HCT116 (cell line): Measurements from ENCODE around the gene RASGRP2. TPM values are rescaled to one million over a fixed set of nuclear protein-coding genes. Genes with fewer than 3 reads are reported as not detected.
A peak's percentile ranks its signal among the peaks of the same experiment; 100 is the strongest.

Source experiments
- ATAC-seq: fragments of 200-7000 bp; cut with Tn5 transposase; 2 replicates; pipeline ENCODE4 v1.9.1; 2020; ENCODE audit warnings: mild to moderate bottlenecking, moderate library complexity
- BruUV-seq: library from RNA; stranded (reverse); fragments of 400-500 nt; replicated peaks from 2 replicates; lab custom pipeline; 2021; lab: Mats Ljungman, UMichigan
- CTCF ChIA-PET: fragments of 300-600 bp; sonication (Branson Sonifier 250); formaldehyde crosslinking; loops from one replicate; lab custom pipeline; 2021; ENCODE audit warnings: antibody characterized with exemption; lab: Charles Lee
- POLR2A ChIA-PET: fragments of 300-600, 350-600 bp; sonication (Branson Sonifier 250); formaldehyde crosslinking; loops from one replicate; lab custom pipeline; 2021; ENCODE audit warnings: antibody characterized with exemption; lab: Charles Lee
- RAD21 ChIA-PET, 2 experiments: fragments of 300-600 bp; sonication (Branson Sonifier 250); formaldehyde crosslinking; loops; one replicate each; lab custom pipeline; 2023; ENCODE audit warnings: low total read pairs in 2 of 2; ENCODE audit not compliant: uncharacterized antibody in 2 of 2, unreplicated experiment in 2 of 2, low non-redundant PET in 1 of 2; lab: Charles Lee
- DNase-seq: peaks from one replicate; pipeline ENCODE4 v3.0.0-alpha.2; 2010; ENCODE audit warnings: low read depth, low spot score
- H2AFZ ChIP-seq: fragments of 200-600 bp; shearing (Covaris generic), sonication (generic); 2 replicates; pipeline ENCODE4 v1.6.1; 2017; ENCODE audit warnings: low read depth, mixed run types, mixed read lengths, antibody characterized with exemption, low read length; ENCODE audit not compliant: poor library complexity, severe bottlenecking
- H3K27ac ChIP-seq: 2 replicates; pipeline ENCODE4 v1.5.1; 2012; ENCODE audit warnings: low read depth, low read length
- H3K27me3 ChIP-seq: fragments of 200-600 bp; sonication (generic); 2 replicates; pipeline ENCODE4 v1.6.1; 2016; ENCODE audit warnings: mixed run types, low read length, mixed read lengths; ENCODE audit not compliant: insufficient read depth
- H3K36me3 ChIP-seq, 2 experiments: fragments of 200-500 bp in 1 of 2; fragments of 200-600 bp in 1 of 2; sonication (Bioruptor generic) in 1 of 2; sonication (generic) in 1 of 2; 2 replicates each; pipeline versions ENCODE4 v1.5.1 to v1.6.1; 2014 to 2016; ENCODE audit warnings: low read length in 2 of 2, inconsistent platforms in 1 of 2, mixed read lengths in 1 of 2, mixed run types in 1 of 2; ENCODE audit not compliant: insufficient read depth in 2 of 2, control insufficient read depth in 1 of 2
- H3K4me1 ChIP-seq, 2 experiments: fragments of 200-600 bp in 1 of 2; sonication (generic) in 1 of 2; 2 replicates each; pipeline versions ENCODE4 v1.5.1 to v1.6.1; 2012 to 2017; ENCODE audit warnings: low read length in 2 of 2, inconsistent platforms in 1 of 2, mild to moderate bottlenecking in 1 of 2, mixed read lengths in 1 of 2, mixed run types in 1 of 2, moderate library complexity in 1 of 2; ENCODE audit not compliant: insufficient read depth in 2 of 2, control insufficient read depth in 1 of 2
- H3K4me2 ChIP-seq: fragments of 200-600 bp; sonication (generic); 2 replicates; pipeline ENCODE4 v1.6.1; 2017; ENCODE audit warnings: mixed run types, low read length, mixed read lengths
- H3K4me3 ChIP-seq, 2 experiments: fragments of 200-600 bp in 1 of 2; sonication (generic) in 1 of 2; replicated peaks in 1 of 2; 2 replicates each; pipeline ENCODE4 v1.5.1; 2011 to 2016; ENCODE audit warnings: low read length in 2 of 2, control low read depth in 1 of 2, low read depth in 1 of 2, mild to moderate bottlenecking in 1 of 2, mixed read lengths in 1 of 2, mixed run types in 1 of 2
- H3K79me2 ChIP-seq: fragments of 200-600 bp; sonication (generic); 2 replicates; pipeline ENCODE4 v1.6.1; 2017; ENCODE audit warnings: mild to moderate bottlenecking, mixed run types, low read length, moderate library complexity, mixed read lengths; ENCODE audit not compliant: insufficient read depth
- H3K9ac ChIP-seq: fragments of 200-600 bp; sonication (generic); 2 replicates; pipeline ENCODE4 v1.6.1; 2016; ENCODE audit warnings: low read length, mixed read lengths
- H3K9me2 ChIP-seq: fragments of 200-600 bp; sonication (generic), shearing (Covaris generic); 2 replicates; pipeline ENCODE4 v1.6.1; 2017; ENCODE audit warnings: mixed run types, mild to moderate bottlenecking, moderate library complexity; ENCODE audit not compliant: insufficient read depth
- H3K9me3 ChIP-seq, 2 experiments: fragments of 200-500 bp in 1 of 2; fragments of 200-600 bp in 1 of 2; sonication (Bioruptor generic) in 1 of 2; sonication (generic) in 1 of 2; 2 replicates each; pipeline ENCODE4 v1.6.1; 2014 to 2017; ENCODE audit warnings: low read length in 2 of 2, mixed read lengths in 2 of 2, inconsistent platforms in 1 of 2, low read depth in 1 of 2, mild to moderate bottlenecking in 1 of 2, mixed run types in 1 of 2, moderate library complexity in 1 of 2; ENCODE audit not compliant: control insufficient read depth in 1 of 2, insufficient read depth in 1 of 2
- H4K20me1 ChIP-seq: fragments of 200-600 bp; sonication (generic), shearing (Covaris generic); 2 replicates; pipeline ENCODE4 v1.6.1; 2017; ENCODE audit warnings: mixed run types, mild to moderate bottlenecking, moderate library complexity; ENCODE audit not compliant: insufficient read depth
- CEBPB ChIP-seq: IDR thresholded peaks from 2 replicates; pipeline ENCODE4 v1.6.1; 2012; ENCODE audit warnings: low read depth
- EGR1 ChIP-seq: IDR thresholded peaks from 2 replicates; pipeline ENCODE4 v1.6.1; 2012; ENCODE audit warnings: low read depth
- ELF1 ChIP-seq: IDR thresholded peaks from 2 replicates; pipeline ENCODE4 v1.6.1; 2012; ENCODE audit warnings: low read depth, borderline replicate concordance
- EZH2 ChIP-seq: fragments of 200-600 bp; sonication (generic); IDR thresholded peaks from 2 replicates; pipeline ENCODE4 v1.6.1; 2017; ENCODE audit warnings: antibody characterized with exemption, mixed run types
- EZH2phosphoT487 ChIP-seq: fragments of 200-600 bp; IDR thresholded peaks from 2 replicates; pipeline ENCODE4 v1.6.1; 2018; ENCODE audit warnings: antibody characterized with exemption, borderline replicate concordance
- JUND ChIP-seq: IDR thresholded peaks from 2 replicates; pipeline ENCODE4 v1.6.1; 2012
- POLR2A ChIP-seq: IDR thresholded peaks from 2 replicates; pipeline ENCODE4 v1.7.0; 2011; ENCODE audit warnings: borderline replicate concordance; ENCODE audit not compliant: insufficient read depth, insufficient read length; ENCODE audit errors: extremely low read depth
- RAD21 ChIP-seq: IDR thresholded peaks from 2 replicates; pipeline ENCODE4 v1.6.1; 2012; ENCODE audit warnings: low read depth, mild to moderate bottlenecking
- SIN3A ChIP-seq: IDR thresholded peaks from 2 replicates; pipeline ENCODE4 v1.6.1; 2012; ENCODE audit warnings: low read depth
- SRF ChIP-seq: IDR thresholded peaks from 2 replicates; pipeline ENCODE4 v1.6.1; 2012; ENCODE audit warnings: low read depth
- TCF7L2 ChIP-seq: IDR thresholded peaks from 2 replicates; pipeline ENCODE4 v1.7.0; 2011; ENCODE audit warnings: borderline replicate concordance, inconsistent platforms; ENCODE audit not compliant: insufficient read depth, insufficient read length; ENCODE audit errors: extremely low read depth
- YY1 ChIP-seq: IDR thresholded peaks from 2 replicates; pipeline ENCODE4 v1.6.1; 2011; ENCODE audit warnings: low read length, low read depth, moderate library complexity, mild to moderate bottlenecking; ENCODE audit not compliant: insufficient replicate concordance; ENCODE audit errors: extremely low read depth
- ZFX ChIP-seq: fragments of 450-650 bp; IDR thresholded peaks from 2 replicates; pipeline ENCODE4 v1.6.1; 2017
- ZNF274 ChIP-seq: fragments of 200-500 bp; sonication (Bioruptor generic); IDR thresholded peaks from 2 replicates; pipeline ENCODE4 v1.6.1; 2014; ENCODE audit warnings: mild to moderate bottlenecking, low read depth, low read length, inconsistent platforms
- intact Hi-C: fragments of 100-400 bp; cut with micrococcal nuclease; formaldehyde crosslinking; loops from 2 replicates; pipeline ENCODE4 v1.10.0; 2022
- total RNA-seq: library from RNA; stranded (reverse); gene quantifications from one replicate; pipeline ENCODE4 v1.2.1, GENCODE V29; 2021; ENCODE audit not compliant: unreplicated experiment
- TF ChIP-seq, protein P1 (sequence below): IDR thresholded peaks from 2 replicates; pipeline ENCODE4 v1.6.1; 2012
- TF ChIP-seq, protein P2 (sequence below): IDR thresholded peaks from 2 replicates; pipeline ENCODE4 v1.6.1; 2011; ENCODE audit warnings: mild to moderate bottlenecking, low read length, moderate library complexity; ENCODE audit not compliant: insufficient replicate concordance; ENCODE audit errors: extremely low read depth
- TF ChIP-seq, protein P3 (sequence below), 3 experiments: fragments of 200-600 bp in 1 of 3; sonication (generic) in 1 of 3; IDR thresholded peaks in 2 of 3; conservative IDR thresholded peaks in 1 of 3; 2 replicates each; pipeline ENCODE4 v1.5.1; 2012 to 2017; ENCODE audit warnings: low read depth in 2 of 3, low read length in 2 of 3, antibody characterized with exemption in 1 of 3, borderline replicate concordance in 1 of 3, control low read depth in 1 of 3, mild to moderate bottlenecking in 1 of 3, mixed read lengths in 1 of 3, mixed run types in 1 of 3, moderate library complexity in 1 of 3; ENCODE audit not compliant: insufficient read depth in 1 of 3

The RASGRP2 gene
- total RNA-seq, 1 experiment from 2014 or later: 12.8 TPM

DNA sequence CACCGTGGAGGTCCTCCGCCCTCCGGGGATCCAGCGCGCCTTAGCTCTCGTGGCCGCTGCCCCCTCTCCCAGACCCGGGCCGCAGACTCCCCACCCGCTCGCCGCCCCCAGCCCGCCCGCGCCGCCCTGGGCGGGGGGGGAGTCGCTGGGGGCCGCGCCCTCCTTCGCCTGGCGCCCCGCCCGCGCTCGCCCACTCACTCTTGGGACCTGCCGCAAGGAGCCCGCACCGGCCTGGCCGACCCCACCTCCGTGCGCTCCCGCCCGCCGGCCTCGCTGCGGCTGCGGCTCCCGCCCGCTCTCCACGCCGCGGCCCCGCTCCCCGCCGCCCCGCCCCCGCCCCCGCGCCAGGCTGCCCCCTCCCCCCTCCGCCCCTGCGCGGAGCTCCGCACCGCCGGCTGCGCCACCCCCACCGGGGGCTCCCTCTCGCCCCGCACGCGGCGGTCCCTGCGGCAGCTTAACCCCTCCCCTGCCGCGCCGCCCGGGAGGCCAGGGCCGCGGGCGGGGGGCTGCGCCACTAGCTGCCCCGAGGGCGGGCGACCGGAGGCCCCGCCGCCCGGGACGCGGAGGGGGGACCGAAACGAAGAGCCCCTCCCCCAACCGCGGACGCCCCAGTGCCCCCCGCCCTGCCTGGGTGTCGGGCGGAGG lies 724 bp upstream of the RASGRP2 start (continued):
- no peak for TF ChIP-seq TCF7L2

DNA sequence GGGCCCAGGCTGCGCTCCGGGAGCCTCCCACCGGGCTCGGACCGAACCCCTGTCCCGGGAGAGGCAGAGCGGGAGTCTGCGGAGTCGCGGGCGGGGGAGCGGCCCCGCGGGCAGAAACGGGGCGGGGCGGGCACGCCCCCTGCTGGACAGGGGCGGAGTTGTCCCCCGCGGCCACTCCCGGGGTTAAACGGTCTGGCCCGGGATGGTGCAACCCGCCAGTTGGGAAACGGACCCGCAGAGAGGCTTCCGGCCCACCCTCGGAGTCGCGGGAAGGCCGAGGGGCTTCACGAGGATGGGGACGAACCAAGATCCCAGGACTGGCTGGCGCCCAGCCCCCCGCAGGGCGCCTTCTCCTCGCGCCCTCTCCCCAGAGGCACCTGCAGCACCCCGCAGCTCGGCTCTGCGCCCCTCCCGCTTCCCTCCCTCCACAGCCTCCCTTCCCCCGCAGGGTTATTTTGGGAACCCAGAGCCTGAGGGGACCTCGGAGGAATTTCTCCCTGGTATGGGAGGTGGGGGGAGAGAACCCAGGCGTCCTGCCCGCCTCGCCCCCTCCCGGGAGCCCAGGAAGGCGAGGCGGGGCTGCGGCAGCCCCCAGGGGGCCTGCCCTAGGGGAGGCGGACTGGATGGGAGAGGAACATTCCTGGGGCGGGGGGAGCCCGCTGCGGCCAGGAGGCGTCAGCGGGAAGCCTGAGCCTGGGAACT lies 902 bp downstream of the RASGRP2 start:
- Histone ChIP-seq H3K36me3 (no peaks in the 10 kb centered on the region), H3K27me3 (no peaks in the 10 kb centered on the region), H2AFZ (peak overlapping the region; percentile 97), H3K9me2 (no peaks in the 10 kb centered on the region), H3K4me1 (peaks cover 7 to 26% of the 10 kb centered on the region in 2 experiments; a peak in 3 of 4 replicates), H3K4me3 (peak overlapping the region; percentile 63 to 83), H3K9me3 (no peaks in the 10 kb centered on the region), H3K27ac (peak overlapping the region; percentile 44; the same call in 1 of the 2 replicates), H4K20me1 (no peaks in the 10 kb centered on the region), H3K4me2 (peak overlapping the region; percentile 99), H3K9ac (peak overlapping the region; percentile 70), H3K79me2 (no peaks in the 10 kb centered on the region)
- intact Hi-C loops: loop anchor here (5.0 kb wide), 1 partner anchor 191 kb away; no protein-coding TSS in a partner anchor
- CTCF ChIA-PET: interaction anchor here (0.8 to 1.5 kb wide), 4 partner anchors 10 to 61 kb away, joined by 3 to 4 read pairs (median 4); no protein-coding TSS in a partner anchor
- no peak for DNase-seq
- ATAC-seq: peak; percentile 77
- RAD21 ChIA-PET: interaction anchor here in 1 of 2 experiments (0.6 kb wide), 1 partner anchor 19 kb away, joined by 3 read pairs; no protein-coding TSS in a partner anchor
- BruUV-seq: no TSS peak
- POLR2A ChIA-PET: no interaction called here
- no peak for TF ChIP-seq SRF
- TF ChIP-seq EZH2: no peak
- TF ChIP-seq ZFX: no peak
- TF ChIP-seq EZH2phosphoT487: no peak
- TF ChIP-seq, protein P1, sequence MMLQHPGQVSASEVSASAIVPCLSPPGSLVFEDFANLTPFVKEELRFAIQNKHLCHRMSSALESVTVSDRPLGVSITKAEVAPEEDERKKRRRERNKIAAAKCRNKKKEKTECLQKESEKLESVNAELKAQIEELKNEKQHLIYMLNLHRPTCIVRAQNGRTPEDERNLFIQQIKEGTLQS: no peak
- no peak for TF ChIP-seq ZNF274
- TF ChIP-seq RAD21: peak; percentile 57
- no peak for TF ChIP-seq YY1
- peak; percentile 7 for TF ChIP-seq POLR2A
- TF ChIP-seq EGR1: no peak
- TF ChIP-seq ELF1: no peak
- no peak for TF ChIP-seq SIN3A
- no peak for TF ChIP-seq JUND
- TF ChIP-seq, protein P2, sequence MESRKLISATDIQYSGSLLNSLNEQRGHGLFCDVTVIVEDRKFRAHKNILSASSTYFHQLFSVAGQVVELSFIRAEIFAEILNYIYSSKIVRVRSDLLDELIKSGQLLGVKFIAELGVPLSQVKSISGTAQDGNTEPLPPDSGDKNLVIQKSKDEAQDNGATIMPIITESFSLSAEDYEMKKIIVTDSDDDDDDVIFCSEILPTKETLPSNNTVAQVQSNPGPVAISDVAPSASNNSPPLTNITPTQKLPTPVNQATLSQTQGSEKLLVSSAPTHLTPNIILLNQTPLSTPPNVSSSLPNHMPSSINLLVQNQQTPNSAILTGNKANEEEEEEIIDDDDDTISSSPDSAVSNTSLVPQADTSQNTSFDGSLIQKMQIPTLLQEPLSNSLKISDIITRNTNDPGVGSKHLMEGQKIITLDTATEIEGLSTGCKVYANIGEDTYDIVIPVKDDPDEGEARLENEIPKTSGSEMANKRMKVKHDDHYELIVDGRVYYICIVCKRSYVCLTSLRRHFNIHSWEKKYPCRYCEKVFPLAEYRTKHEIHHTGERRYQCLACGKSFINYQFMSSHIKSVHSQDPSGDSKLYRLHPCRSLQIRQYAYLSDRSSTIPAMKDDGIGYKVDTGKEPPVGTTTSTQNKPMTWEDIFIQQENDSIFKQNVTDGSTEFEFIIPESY: no peak
- TF ChIP-seq, protein P3, sequence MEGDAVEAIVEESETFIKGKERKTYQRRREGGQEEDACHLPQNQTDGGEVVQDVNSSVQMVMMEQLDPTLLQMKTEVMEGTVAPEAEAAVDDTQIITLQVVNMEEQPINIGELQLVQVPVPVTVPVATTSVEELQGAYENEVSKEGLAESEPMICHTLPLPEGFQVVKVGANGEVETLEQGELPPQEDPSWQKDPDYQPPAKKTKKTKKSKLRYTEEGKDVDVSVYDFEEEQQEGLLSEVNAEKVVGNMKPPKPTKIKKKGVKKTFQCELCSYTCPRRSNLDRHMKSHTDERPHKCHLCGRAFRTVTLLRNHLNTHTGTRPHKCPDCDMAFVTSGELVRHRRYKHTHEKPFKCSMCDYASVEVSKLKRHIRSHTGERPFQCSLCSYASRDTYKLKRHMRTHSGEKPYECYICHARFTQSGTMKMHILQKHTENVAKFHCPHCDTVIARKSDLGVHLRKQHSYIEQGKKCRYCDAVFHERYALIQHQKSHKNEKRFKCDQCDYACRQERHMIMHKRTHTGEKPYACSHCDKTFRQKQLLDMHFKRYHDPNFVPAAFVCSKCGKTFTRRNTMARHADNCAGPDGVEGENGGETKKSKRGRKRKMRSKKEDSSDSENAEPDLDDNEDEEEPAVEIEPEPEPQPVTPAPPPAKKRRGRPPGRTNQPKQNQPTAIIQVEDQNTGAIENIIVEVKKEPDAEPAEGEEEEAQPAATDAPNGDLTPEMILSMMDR (IDR thresholded peaks at IDR 0.05 in 2 of 3, conservative IDR thresholded peaks at IDR 0.05 in 1 of 3; ENCODE audit: borderline replicate concordance in 1 of 3, insufficient read depth in 1 of 3, low read depth in 2 of 3, low read length in 2 of 3): peak; percentile 48 to 89 (median 67); a peak in 5 of 6 replicates
- TF ChIP-seq CEBPB: no peak
